Stimulated activated memory B cell treated with anti-CD40 and anti-IgM and Interleukin-4, amounts not matched to agents 10 μg/mL and 1 μg/mL and 100 μg/mL, for 72 hours (primary cell): ENCODE results near the gene PRLH.
A peak's percentile ranks its signal among the peaks of the same experiment; 100 is the strongest.
"Not testable (repeated sequence)": the region's sequence is repeated elsewhere in the genome, so short reads cannot be mapped to it uniquely, and the experiment has no call there.

ENCODE experiments used
- ATAC-seq: fragments of 150-1000 bp; cut with Tn5 transposase; 2 replicates; pipeline ENCODE4 v1.10.0; 2021
- H3K27ac Mint-ChIP-seq: one replicate; pipeline ENCODE4 v1.8.0; 2022; ENCODE audit warnings: mild to moderate bottlenecking, mixed read lengths
- H3K27me3 Mint-ChIP-seq: one replicate; pipeline ENCODE4 v1.8.0; 2022; ENCODE audit warnings: mixed read lengths
- H3K36me3 Mint-ChIP-seq: one replicate; pipeline ENCODE4 v1.8.0; 2022; ENCODE audit warnings: mixed read lengths
- H3K4me1 Mint-ChIP-seq: one replicate; pipeline ENCODE4 v1.8.0; 2022; ENCODE audit warnings: mixed read lengths
- H3K4me3 Mint-ChIP-seq: one replicate; pipeline ENCODE4 v1.8.0; 2022; ENCODE audit warnings: mild to moderate bottlenecking, moderate library complexity, mixed read lengths
- H3K9me3 Mint-ChIP-seq: one replicate; pipeline ENCODE4 v1.8.0; 2022; ENCODE audit warnings: mixed read lengths

The PRLH gene

DNA sequence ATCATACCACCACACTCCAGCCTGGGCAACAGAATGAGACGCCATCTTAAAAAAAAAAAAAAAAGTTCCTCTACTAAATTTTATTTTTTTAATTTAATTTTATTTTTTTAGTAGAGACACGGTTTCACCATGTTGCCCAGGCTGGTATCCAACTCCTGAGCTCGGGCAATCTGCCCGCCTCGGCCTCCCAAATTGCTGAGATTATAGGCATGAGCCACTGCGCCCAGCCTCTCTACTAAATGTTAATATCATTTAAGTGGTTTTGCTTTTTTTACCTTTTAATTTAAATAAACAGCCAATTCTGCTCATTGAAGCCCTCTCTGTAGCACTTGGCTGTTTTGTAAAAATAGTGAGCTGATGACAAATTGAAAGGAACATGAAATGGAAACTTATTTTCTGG, 15.0 kb downstream of the PRLH start:
- Mint-ChIP-seq H3K4me1 (no peaks in the 10 kb centered on the region), H3K27ac (no peak overlapping the region), H3K36me3 (no peaks in the 10 kb centered on the region), H3K4me3 (no peak overlapping the region), H3K9me3 (no peaks in the 10 kb centered on the region), H3K27me3 (peaks cover 45% of the 10 kb centered on the region)
- ATAC-seq: no peak

DNA sequence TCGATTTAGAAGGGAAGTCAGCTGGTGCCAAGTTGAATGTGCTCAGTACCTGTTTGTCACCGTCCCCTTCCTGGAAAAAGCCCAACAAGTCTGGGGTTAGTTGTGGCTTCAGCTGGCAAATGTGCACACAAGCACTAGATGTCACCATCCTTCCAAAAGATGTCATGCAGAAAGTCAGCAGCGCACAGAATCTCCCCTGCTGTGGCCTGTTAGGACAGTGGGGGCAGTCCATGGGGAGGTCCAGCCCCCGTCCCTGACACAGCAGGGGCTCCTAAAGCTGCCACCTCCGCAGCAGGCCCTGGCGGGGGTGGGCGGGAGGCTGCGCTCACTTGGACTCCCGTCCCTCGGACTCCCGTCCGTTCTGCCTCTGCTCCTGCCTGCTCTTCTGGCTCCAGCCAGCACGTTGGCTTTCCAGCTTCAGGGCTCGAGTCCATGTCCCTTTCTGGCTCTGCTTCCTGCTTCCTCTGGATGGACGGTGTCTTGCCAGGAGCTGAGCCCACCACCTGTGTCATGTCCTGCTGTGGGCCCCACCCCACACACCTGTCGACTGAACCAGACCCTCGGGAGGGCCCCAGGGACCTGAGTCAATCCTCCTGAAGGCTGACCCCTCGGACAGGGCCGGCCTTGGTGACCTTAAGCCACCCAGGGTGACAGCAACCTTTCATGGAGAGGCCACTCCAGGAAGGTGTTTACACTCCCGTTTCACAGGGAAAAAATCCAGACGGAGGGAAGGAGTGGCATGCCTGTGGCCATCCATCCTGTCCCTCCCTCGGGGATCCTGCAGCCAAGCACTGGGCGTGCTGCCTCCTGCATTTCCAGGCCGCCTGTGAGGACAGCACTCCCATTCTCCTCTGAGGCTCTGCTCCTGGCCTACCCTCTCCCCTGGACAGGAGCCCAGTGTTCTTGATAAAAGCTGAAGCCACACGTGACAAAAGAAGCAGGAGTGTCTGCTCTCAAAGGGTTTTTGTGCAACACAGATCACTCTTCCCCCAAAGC, 15.7 kb downstream of the PRLH start:
- peak; percentile 83 for ATAC-seq
- Mint-ChIP-seq H3K27ac (no peak overlapping the region), H3K27me3 (peaks cover 45% of the 10 kb centered on the region)

DNA sequence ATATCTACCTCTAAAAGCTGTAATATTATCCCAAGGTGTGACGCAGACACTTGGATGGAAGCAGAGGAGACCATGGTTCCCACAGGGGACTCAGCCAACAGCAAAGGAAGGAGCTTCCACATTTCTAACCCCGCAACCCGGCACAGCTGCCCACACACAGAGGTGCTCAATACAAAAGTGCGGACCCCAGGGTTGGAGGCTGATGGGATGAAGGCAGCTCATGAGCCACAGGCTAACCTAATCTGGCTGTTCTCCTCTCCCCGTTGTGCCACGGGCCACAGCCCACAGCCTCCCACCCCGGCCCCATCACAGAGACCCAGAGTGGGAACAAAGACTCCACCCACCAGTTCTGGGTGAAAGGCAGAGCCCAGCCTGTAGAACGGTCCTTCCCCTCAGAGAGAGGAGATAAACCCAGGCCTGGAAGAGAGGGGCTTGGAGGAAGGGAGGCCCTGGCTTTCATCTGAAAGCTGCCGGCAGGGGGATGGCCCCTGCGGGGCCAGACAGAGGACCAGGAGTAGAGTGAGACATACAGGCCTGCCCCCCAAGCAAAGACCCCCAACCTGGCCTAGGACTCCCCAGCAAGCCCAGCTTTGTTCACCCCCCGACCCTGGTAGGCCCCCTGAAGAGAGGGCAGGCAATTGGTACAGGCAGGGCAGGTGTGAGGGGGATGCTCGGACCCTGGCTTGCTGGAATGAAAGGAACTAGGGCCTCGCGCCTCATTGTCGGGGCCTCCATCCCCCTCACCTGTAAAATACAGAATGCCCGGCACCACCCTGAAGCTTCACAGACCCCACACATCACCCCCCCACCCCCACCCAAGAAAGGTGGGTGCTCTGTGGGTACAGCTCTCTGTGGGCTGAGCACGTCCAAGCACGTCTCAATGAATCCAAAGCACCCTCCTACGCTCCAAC, 17.3 kb downstream of the PRLH start:
- Mint-ChIP-seq H3K27me3 (peaks cover 41% of the 10 kb centered on the region), H3K36me3 (no peaks in the 10 kb centered on the region), H3K4me1 (no peaks in the 10 kb centered on the region), H3K9me3 (no peaks in the 10 kb centered on the region), H3K4me3 (no peak overlapping the region), H3K27ac (no peak overlapping the region)
- ATAC-seq: no peak

More for the DNA sequence above, 15.7 kb downstream of the PRLH start:
- no peak overlapping the region for H3K4me3 Mint-ChIP-seq
- H3K36me3 Mint-ChIP-seq: no peaks in the 10 kb centered on the region
- no peaks in the 10 kb centered on the region for H3K9me3 Mint-ChIP-seq
- H3K4me1 Mint-ChIP-seq: no peaks in the 10 kb centered on the region

DNA sequence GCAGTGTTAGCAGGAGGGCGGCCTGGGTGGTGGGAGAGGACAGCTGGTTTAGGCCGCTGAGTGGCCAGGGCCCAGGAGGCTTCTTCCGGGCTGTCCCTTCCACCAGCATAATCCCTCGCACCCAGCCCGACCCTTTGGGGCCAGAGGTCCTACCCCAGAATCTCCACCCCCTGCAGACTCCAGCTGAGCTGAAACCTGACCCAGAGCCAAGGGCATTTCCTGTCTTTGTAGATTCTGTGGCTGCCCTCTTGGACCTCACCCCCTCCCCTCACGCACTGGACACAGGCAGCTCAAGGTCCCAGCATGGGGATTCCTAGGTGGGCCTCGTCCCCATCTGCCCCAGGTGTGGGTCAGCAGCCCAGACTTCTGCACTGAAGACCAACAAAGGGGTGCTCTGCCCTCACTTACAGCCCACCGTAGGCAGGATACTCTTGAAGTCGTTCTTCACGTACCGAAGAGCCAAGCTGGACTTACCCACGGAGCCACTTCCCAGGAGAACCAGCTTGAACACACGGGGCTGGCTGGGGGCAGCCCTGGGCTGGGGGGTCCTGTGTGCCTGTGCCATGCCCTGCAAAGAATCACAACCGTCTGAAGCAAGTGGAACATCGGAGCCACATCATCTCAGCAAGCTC, 19.3 kb downstream of the PRLH start:
- H3K27ac Mint-ChIP-seq: no peak overlapping the region
- H3K4me3 Mint-ChIP-seq: no peak overlapping the region
- ATAC-seq: no peak
- no peaks in the 10 kb centered on the region for H3K4me1 Mint-ChIP-seq
- no peaks in the 10 kb centered on the region for H3K36me3 Mint-ChIP-seq
- peaks cover 47% of the 10 kb centered on the region for H3K27me3 Mint-ChIP-seq
- no peaks in the 10 kb centered on the region for H3K9me3 Mint-ChIP-seq

DNA sequence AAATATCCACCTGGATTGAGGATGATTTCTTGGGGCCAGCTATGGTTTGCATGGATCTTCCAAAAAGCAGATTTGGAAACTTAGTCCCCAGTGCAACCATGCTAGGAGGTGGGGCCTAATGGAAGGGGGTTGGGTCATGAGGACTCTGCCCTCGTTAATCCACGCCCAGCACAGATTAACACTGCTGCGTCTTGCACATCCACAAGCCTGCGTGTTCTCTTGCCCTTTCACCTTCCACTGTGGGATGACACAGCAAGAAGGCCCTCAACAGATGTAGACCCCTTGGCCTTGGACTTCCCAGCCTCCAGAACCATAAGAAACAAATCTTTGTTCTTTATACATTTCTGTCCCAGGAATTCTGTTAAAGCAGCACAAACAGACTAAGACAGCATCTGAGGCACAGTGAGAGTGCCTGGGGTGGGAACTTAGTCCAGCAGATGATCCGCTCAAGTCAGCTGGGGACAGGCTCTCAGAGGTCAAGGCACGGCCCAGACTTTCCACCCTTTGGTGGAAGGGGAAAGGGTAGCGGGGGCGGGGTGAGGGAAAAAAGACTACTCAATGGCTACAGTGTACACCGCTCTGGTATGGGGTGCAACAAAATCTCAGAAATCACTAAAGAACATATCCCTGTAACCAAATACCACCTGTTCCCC, 21.8 kb downstream of the PRLH start:
- peaks cover 11% of the 10 kb centered on the region for H3K4me1 Mint-ChIP-seq
- peaks cover 47% of the 10 kb centered on the region for H3K27me3 Mint-ChIP-seq
- ATAC-seq: no peak
- no peak overlapping the region for H3K27ac Mint-ChIP-seq
- no peaks in the 10 kb centered on the region for H3K36me3 Mint-ChIP-seq
- no peak overlapping the region for H3K4me3 Mint-ChIP-seq
- H3K9me3 Mint-ChIP-seq: no peaks in the 10 kb centered on the region

DNA sequence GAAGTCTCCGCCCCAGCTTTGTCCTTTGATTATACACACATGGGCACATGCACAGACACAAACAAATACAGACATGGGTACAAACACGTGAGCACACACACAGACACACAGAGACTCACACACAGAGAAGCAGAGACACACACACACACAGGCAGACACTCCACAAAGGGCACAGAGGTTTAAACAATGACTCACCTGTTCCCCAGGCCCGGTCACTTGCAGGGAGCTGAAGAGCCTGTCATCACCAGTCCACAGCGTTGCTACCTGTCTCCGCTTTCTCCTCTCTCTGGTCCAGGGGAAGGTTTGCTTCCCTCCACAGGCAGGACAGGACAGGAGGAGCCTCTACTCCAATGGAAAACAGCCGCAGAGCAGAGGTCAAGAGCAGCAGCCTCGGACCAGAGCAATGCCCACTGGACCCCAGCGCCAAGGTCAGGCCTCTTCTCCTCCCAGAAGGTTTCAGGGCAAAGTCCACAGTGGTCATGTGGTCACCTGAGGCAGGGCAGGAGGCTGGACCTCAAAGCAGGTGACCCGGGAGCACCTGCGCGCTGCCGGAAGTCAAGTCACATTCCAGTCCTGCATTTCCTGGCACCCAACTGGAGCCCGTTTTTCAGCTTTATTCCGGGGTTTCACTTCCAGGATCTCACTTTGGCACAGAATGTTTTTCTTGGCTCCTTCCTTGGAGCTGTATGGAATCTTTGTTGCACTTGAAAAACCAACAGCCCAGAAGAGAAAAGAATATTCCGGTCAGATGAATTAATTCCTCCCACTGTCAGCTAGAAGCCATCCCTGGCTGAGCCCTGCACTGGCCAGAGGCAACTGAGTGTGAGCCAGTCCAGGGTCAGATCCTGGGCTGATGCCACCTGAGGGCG, 24.1 kb downstream of the PRLH start, which contains the start of gene RAB17:
Gene RAB17, minus strand, starts transcription at position 463 of the 869 bp plus-strand sequence. CDS start 4,580 bp downstream, outside the sequence.
- H3K27me3 Mint-ChIP-seq: peaks cover 38% of the 10 kb centered on the region
- H3K4me3 Mint-ChIP-seq: no peak within 1 kb of the TSS

DNA sequence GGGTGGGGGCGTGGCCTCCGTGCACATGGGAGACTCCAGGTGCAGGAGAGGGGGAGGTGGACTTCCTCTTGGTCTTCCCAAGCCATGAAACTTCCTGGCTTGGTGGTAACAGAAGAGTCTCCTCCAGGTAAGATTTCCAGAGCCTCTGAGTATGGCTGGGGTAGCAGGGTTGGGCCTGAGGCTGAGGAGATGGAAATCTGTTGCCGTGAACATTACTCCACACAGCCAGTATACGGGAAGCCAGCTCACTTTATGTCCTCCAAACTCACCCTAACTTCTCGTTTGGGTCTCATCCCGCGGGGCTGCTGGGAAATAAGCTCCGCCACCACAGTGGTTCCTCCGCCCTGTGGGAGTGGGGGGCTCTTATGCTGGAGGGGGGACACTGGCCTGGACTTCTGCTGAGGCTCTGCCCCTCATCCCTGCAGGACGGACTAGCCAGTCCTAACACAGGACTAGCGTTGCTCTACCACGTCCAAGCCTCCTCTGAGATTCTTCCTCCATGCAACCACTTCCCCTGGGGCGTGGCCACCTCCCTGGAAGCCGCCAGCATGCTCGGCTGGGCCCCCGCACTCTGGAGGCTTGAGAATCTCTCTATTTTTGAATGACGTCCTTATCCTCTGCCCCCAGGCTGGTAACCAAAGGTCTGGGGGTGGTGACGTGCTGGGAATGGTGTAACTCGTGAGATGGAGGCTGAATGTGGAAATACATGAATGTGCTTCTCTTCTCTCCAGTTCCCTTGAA, 24.9 kb downstream of the PRLH start:
- Mint-ChIP-seq H3K4me3 (no peak overlapping the region), H3K36me3 (no peaks in the 10 kb centered on the region), H3K27me3 (peaks cover 30% of the 10 kb centered on the region), H3K9me3 (no peaks in the 10 kb centered on the region), H3K4me1 (peaks cover 11% of the 10 kb centered on the region), H3K27ac (no peak overlapping the region)
- ATAC-seq: no peak

More for the DNA sequence above, 24.1 kb downstream of the PRLH start, which contains the start of gene RAB17:
- no peaks in the 10 kb centered on the region for H3K36me3 Mint-ChIP-seq
- H3K9me3 Mint-ChIP-seq: no peaks in the 10 kb centered on the region
- no peak within 1 kb of the TSS for H3K27ac Mint-ChIP-seq
- H3K4me1 Mint-ChIP-seq: peaks cover 11% of the 10 kb centered on the region
- no peak for ATAC-seq

DNA sequence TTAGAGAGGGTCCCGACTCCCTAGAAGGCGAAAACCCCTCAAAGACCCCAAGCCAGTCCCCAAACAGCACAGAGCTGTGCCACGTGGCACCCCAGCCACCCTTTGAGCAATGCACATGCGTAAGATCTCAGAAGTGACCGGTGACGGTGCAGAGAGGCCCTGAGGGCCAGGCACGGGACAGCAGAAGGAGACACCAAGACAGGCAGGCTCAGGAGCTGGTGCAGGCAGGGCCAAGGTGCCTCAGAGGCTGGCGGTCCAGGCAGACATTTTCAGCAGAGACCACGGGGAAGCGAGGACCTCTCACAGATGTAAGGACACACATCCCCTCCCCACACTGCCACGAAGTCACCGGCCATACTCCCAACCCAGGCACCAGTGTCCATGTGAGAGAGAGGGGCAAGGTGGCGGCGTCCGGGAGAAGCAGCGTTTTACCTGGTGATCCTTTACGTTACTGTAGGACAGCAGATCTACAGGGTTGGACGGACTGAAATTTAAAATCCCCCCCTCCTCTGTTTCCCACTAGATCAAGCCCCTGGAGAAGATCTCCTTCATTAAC, 26.1 kb downstream of the PRLH start:
- Mint-ChIP-seq H3K9me3 (no peaks in the 10 kb centered on the region), H3K27me3 (peaks cover 18% of the 10 kb centered on the region), H3K27ac (no peak overlapping the region), H3K4me3 (no peak overlapping the region), H3K4me1 (peaks cover 12% of the 10 kb centered on the region), H3K36me3 (no peaks in the 10 kb centered on the region)
- ATAC-seq: no peak

DNA sequence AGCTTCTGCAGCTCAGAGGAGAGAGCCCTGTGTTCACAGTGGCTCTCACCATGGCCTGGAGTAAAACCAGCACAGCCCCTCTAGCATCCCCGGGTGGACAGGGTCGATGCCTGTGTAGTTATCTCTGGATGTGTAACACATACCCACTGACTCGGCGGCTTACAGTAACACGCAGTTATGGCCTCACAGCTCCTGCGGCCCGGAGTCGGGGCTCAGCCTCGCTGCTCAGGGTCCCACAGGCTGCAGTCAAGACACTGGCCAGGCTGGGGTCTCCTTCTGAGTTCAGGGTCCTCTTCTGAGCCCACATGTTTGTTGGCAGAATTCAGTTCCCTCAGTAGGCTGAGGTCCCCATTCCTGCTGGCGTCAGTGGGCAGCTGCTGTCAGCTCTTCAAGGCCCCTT, 26.7 kb downstream of the PRLH start:
- Mint-ChIP-seq H3K27me3 (peaks cover 16% of the 10 kb centered on the region), H3K4me3 (no peak overlapping the region), H3K9me3 (no peaks in the 10 kb centered on the region), H3K27ac (no peak overlapping the region), H3K4me1 (peaks cover 17% of the 10 kb centered on the region), H3K36me3 (no peaks in the 10 kb centered on the region)
- peak; percentile 2 for ATAC-seq

DNA sequence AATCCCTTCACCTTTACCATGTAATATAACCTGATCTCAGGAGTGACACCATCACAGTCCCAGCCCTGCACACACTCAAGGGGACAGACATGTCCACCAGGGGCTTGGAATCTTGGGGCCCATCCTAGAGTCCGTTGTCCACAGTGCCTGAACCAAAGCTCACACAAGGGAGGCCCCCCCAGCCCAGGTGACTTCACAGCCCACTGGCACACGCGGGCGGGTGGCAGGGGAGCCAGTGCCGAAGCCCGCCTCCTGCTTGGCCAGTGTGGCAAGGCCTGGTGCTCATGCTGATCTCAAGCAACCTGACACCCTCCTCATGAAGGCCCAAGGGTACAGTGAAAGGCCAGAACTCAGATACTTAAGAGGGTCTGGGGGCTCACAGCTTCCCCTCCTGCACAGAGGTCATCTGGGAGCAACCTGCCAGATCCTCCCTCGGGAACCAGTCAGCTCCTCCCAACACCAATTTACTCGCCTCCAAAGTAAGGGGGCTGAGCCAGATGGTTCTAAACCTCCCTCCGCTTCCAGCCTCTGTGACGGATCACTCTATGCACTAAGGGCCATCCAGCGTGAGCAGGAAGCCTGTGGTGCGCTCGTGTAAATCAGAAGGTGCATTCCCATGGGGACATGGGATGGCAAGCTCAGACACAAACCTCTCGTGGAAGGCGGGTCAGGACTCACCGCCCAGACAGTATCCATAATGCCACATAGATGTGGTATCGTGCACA, 27.4 kb downstream of the PRLH start:
- Mint-ChIP-seq H3K27me3 (peaks cover 16% of the 10 kb centered on the region), H3K27ac (no peak overlapping the region), H3K9me3 (no peaks in the 10 kb centered on the region), H3K4me3 (no peak overlapping the region), H3K4me1 (peaks cover 24% of the 10 kb centered on the region), H3K36me3 (no peaks in the 10 kb centered on the region)
- ATAC-seq: peak; percentile 5

DNA sequence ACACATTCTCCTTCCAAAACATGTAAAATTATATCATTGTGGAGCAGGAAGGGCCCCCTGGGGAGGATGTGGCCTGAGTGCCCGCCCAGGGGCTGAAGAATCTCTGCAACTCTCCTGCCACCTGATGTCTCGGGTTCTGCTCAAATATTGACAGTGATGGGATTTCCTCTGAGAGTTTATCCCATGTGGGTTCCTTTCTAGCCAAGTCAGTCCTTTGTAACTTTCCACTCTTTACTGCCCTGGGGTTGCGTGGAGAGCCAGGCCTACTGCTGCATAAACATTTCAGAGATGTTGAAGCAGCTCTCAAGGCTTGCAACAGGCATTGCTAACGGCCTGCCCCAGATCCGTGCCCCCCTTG, 28.1 kb downstream of the PRLH start:
- Mint-ChIP-seq H3K4me3 (no peak overlapping the region), H3K4me1 (peaks cover 25% of the 10 kb centered on the region), H3K27ac (no peak overlapping the region), H3K27me3 (peaks cover 12% of the 10 kb centered on the region), H3K9me3 (no peaks in the 10 kb centered on the region), H3K36me3 (no peaks in the 10 kb centered on the region)
- no peak for ATAC-seq

DNA sequence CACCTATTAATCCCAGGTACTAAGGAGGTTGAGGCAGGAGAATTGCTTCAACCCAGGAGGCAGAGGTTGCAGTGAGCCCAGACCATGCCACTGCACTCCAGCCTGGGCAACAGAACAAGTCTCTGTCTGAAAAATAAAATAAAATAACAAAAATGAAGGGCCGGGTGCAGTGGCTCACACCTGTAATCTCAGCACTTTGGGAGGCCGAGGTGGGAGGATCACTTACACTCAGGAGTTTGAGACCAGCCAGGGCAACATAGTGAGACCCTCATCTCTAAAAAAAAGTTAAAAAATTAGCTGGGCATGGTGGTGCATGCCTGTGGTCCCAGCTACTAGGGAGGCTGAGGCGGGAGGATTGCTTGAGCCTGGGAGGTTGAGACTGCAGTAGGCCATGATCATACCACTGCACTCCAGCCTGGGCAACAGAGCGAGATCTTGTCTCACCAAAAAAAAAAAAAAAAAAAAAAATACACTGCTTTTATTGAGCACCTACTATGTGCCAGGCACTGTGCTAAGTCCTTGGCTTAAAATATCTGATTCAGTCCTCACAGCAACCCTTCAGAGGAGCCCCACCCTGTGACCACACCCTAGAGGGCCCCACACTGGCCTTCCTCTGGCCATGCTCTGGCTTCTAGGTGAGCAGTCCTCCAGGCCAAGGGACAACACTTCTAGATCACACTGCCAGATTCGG, 29.6 kb downstream of the PRLH start:
- H3K4me3 Mint-ChIP-seq, H3K9me3 Mint-ChIP-seq, ATAC-seq, H3K27me3 Mint-ChIP-seq, H3K36me3 Mint-ChIP-seq, H3K27ac Mint-ChIP-seq: not testable (repeated sequence)
- peaks cover 22% of the 10 kb centered on the region for H3K4me1 Mint-ChIP-seq
